ENCODE results near the gene ALKBH7. TPM values are rescaled to one million over a fixed set of nuclear protein-coding genes. Genes with fewer than 3 reads are reported as not detected.
"Not testable (repeated sequence)": the region's sequence is repeated elsewhere in the genome, so short reads cannot be mapped to it uniquely, and the experiment has no call there.

Gene ALKBH7
- total RNA-seq, 2 experiments from 2014 or later = 46.1 to 48.8 TPM

- ChIA-PET POLR2A (interaction anchor here (0.9 kb wide), 1 partner anchor 22 kb away, joined by 3 read pairs; the partner anchor contains the start of gene CLPP), CTCF (no interaction called here)
- H3K4me3 Mint-ChIP-seq = no peak overlapping the region
- ATAC-seq = no peak
- DNase-seq = no peak
- H3K36me3 Mint-ChIP-seq (ENCODE audit: low read depth) = peaks cover 62% of the 10 kb centered on the region
- H3K4me1 Mint-ChIP-seq (ENCODE audit: low read depth) = peaks cover under 1% of the 10 kb centered on the region
- no peaks in the 10 kb centered on the region for H3K9me3 Mint-ChIP-seq (ENCODE audit: insufficient read depth)
- no peak overlapping the region for H3K27ac Mint-ChIP-seq
- no peaks in the 10 kb centered on the region for H3K27me3 Mint-ChIP-seq (ENCODE audit: low read depth)
These were observed 10.6 kb downstream of the ALKBH7 start for GRCh38 chr19:6383188-6383587.

GRCh38 chr19:6384381-6384780 is 11.8 kb downstream of the ALKBH7 start:
- no peaks in the 10 kb centered on the region for H3K9me3 Mint-ChIP-seq (ENCODE audit: insufficient read depth)
- ChIA-PET POLR2A (no interaction called here), CTCF (no interaction called here)
- ATAC-seq (no peak), DNase-seq (no peak)
- H3K4me3 Mint-ChIP-seq = no peak overlapping the region
- H3K4me1 Mint-ChIP-seq (ENCODE audit: low read depth) = peaks cover 2% of the 10 kb centered on the region
- no peak overlapping the region for H3K27ac Mint-ChIP-seq
- no peaks in the 10 kb centered on the region for H3K27me3 Mint-ChIP-seq (ENCODE audit: low read depth)
- peaks cover 66% of the 10 kb centered on the region for H3K36me3 Mint-ChIP-seq (ENCODE audit: low read depth)

DNA sequence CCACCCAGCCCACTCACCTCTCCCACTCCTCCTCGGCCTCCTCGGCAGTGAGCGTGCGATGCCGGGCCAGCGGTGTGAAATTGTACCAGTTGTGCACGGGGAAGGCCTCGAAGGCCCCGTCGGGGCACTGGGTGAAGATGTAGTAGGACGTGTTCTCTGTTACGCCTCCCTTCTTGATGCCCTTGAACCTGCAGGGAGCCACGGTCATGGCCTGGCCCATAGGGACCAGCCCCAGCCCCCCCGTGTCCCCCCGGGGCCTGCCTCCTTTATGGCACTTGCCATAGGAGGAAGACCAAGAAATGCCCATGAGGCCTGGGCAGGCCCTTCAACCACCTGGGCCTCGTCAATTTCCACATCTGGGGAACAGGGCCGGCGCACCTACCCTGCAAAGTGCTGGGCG is 14.8 kb downstream of the ALKBH7 start:
- ATAC-seq (no peak), DNase-seq (no peak)
- H3K4me3 Mint-ChIP-seq = no peak overlapping the region
- no peaks in the 10 kb centered on the region for H3K9me3 Mint-ChIP-seq (ENCODE audit: insufficient read depth)
- H3K36me3 Mint-ChIP-seq (ENCODE audit: low read depth) = peaks cover 61% of the 10 kb centered on the region
- H3K4me1 Mint-ChIP-seq (ENCODE audit: low read depth) = peaks cover 14% of the 10 kb centered on the region
- POLR2A ChIA-PET = no interaction called here
- no peaks in the 10 kb centered on the region for H3K27me3 Mint-ChIP-seq (ENCODE audit: low read depth)
- CTCF ChIA-PET = interaction anchor here (1.5 kb wide), 1 partner anchor 10 kb away, joined by 3 read pairs; no protein-coding TSS in a partner anchor
- no peak overlapping the region for H3K27ac Mint-ChIP-seq

DNA sequence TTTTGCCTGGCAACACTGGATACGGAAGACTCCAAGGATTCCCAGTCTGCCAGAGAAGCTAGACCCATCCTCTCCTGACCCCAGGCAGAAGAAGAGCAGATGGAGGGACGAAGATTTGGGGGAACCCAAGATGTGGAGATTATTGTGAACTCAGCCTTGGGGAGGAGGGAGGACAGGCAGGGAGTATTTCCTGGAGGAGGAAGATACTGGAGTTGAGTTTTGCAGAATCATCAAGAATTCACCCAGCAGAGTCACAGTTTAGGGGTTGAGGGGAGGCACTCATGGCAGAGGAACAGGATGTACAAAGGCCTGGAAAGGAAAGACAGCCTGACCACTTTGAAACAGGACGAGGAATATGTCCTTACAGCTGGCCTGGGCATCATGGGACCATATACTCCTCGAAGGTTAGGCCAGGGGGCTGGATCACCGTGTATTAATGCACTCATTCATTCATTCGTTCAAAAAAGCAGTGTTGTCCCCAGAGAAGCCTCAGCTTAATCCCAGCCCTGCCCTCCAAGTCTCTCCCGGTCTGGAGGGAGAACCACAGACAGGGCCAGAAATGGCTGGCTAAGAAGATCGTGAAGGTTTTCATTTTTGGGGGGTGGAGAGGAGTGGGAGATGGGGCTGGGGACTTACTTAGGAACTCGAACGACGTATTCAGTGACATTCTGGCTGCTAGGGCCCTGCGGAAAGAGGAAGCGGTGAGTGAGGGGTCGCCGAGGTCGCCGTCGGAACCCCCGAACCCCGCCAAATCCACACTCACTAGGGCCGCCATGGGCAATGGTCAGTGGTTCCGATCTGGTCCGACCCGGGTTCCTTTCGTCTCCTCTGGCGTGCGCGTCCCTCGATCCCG is 19.9 kb downstream of the ALKBH7 start:
- H3K27ac Mint-ChIP-seq = peak overlapping the region; percentile 96
- DNase-seq (no peak), ATAC-seq (peak; percentile 5)
- H3K9me3 Mint-ChIP-seq (ENCODE audit: insufficient read depth) = no peaks in the 10 kb centered on the region
- H3K4me1 Mint-ChIP-seq (ENCODE audit: low read depth) = peaks cover 30% of the 10 kb centered on the region
- ChIA-PET CTCF (interaction anchor here (1.1 to 1.6 kb wide), 2 partner anchors 20 to 30 kb away, joined by 3 to 4 read pairs; partner anchors contain the start of gene ALKBH7), POLR2A (interaction anchor here (0.7 to 2.1 kb wide), 3 partner anchors 20 to 32 kb away, joined by 4 to 9 read pairs (median 7); partner anchors contain the start of genes ALKBH7 and KHSRP)
- H3K27me3 Mint-ChIP-seq (ENCODE audit: low read depth) = no peaks in the 10 kb centered on the region
- peak overlapping the region; percentile 96 for H3K4me3 Mint-ChIP-seq
- peaks cover 35% of the 10 kb centered on the region for H3K36me3 Mint-ChIP-seq (ENCODE audit: low read depth)

GRCh38 chr19:6393074-6393982 is 20.7 kb downstream of the ALKBH7 start, which contains the start of gene GTF2F1:
Gene GTF2F1, minus strand, starts transcription at chr19:6393164. Its CDS starts 169 bp downstream, at chr19:6392995.
- peak; percentile 96 for DNase-seq
- Mint-ChIP-seq H3K4me1 (ENCODE audit: low read depth) (peaks cover 28% of the 10 kb centered on the region), H3K36me3 (ENCODE audit: low read depth) (peaks cover 29% of the 10 kb centered on the region), H3K4me3 (peak within 1 kb of the TSS; percentile 96), H3K27me3 (ENCODE audit: low read depth) (no peaks in the 10 kb centered on the region), H3K9me3 (ENCODE audit: insufficient read depth) (no peaks in the 10 kb centered on the region), H3K27ac (peak within 1 kb of the TSS; percentile 96)
- ChIA-PET CTCF (interaction anchor here (1.1 to 1.6 kb wide), 2 partner anchors 21 to 31 kb away, joined by 3 to 4 read pairs; partner anchors contain the start of gene ALKBH7), POLR2A (interaction anchor here (0.7 to 2.1 kb wide), 4 partner anchors 10 to 31 kb away, joined by 3 to 9 read pairs (median 6); partner anchors contain the start of genes ALKBH7 and KHSRP)
- peak; percentile 82 for ATAC-seq

- H3K4me3 Mint-ChIP-seq = peak overlapping the region; percentile 96
- H3K27ac Mint-ChIP-seq = peak overlapping the region; percentile 96
These were observed 21.4 kb downstream of the ALKBH7 start for GRCh38 chr19:6393983-6394412.

GRCh38 chr19:6394831-6395230 is 22.2 kb downstream of the ALKBH7 start:
- no peak for ATAC-seq
- CTCF ChIA-PET = no interaction called here
- POLR2A ChIA-PET = no interaction called here
- no peaks in the 10 kb centered on the region for H3K27me3 Mint-ChIP-seq (ENCODE audit: low read depth)
- H3K4me1 Mint-ChIP-seq (ENCODE audit: low read depth) = peaks cover 28% of the 10 kb centered on the region
- H3K27ac Mint-ChIP-seq = peak overlapping the region; percentile 72
- peaks cover 21% of the 10 kb centered on the region for H3K36me3 Mint-ChIP-seq (ENCODE audit: low read depth)
- H3K4me3 Mint-ChIP-seq = peak overlapping the region; percentile 96
- DNase-seq = no peak
- H3K9me3 Mint-ChIP-seq (ENCODE audit: insufficient read depth) = no peaks in the 10 kb centered on the region

More at GRCh38 chr19:6393983-6394412, 21.4 kb downstream of the ALKBH7 start:
- H3K27me3 Mint-ChIP-seq (ENCODE audit: low read depth) = no peaks in the 10 kb centered on the region
- ATAC-seq (no peak), DNase-seq (peak; percentile 82)
- peaks cover 26% of the 10 kb centered on the region for H3K36me3 Mint-ChIP-seq (ENCODE audit: low read depth)
- CTCF ChIA-PET = interaction anchor here (1.1 to 1.6 kb wide), 2 partner anchors 21 to 31 kb away, joined by 3 to 4 read pairs; partner anchors contain the start of gene ALKBH7
- no peaks in the 10 kb centered on the region for H3K9me3 Mint-ChIP-seq (ENCODE audit: insufficient read depth)
- POLR2A ChIA-PET = interaction anchor here (1.2 to 2.1 kb wide), 3 partner anchors 9 to 31 kb away, joined by 3 to 9 read pairs (median 7); partner anchors contain the start of genes ALKBH7 and KHSRP
- peaks cover 28% of the 10 kb centered on the region for H3K4me1 Mint-ChIP-seq (ENCODE audit: low read depth)

GRCh38 chr19:6396305-6396704 is 23.7 kb downstream of the ALKBH7 start:
- CTCF ChIA-PET = interaction anchor here (0.7 kb wide), 1 partner anchor 110 kb away, joined by 3 read pairs; no protein-coding TSS in a partner anchor
- H3K27ac Mint-ChIP-seq = no peak overlapping the region
- DNase-seq (no peak), ATAC-seq (no peak)
- no peaks in the 10 kb centered on the region for H3K9me3 Mint-ChIP-seq (ENCODE audit: insufficient read depth)
- POLR2A ChIA-PET = no interaction called here
- no peak overlapping the region for H3K4me3 Mint-ChIP-seq
- peaks cover 28% of the 10 kb centered on the region for H3K4me1 Mint-ChIP-seq (ENCODE audit: low read depth)
- H3K36me3 Mint-ChIP-seq (ENCODE audit: low read depth) = peaks cover 14% of the 10 kb centered on the region
- H3K27me3 Mint-ChIP-seq (ENCODE audit: low read depth) = no peaks in the 10 kb centered on the region

GRCh38 chr19:6400062-6400944 is 27.7 kb downstream of the ALKBH7 start:
- ATAC-seq; H3K27me3 Mint-ChIP-seq (ENCODE audit: low read depth); H3K27ac Mint-ChIP-seq; H3K36me3 Mint-ChIP-seq (ENCODE audit: low read depth); H3K4me3 Mint-ChIP-seq; DNase-seq; CTCF ChIA-PET; H3K4me1 Mint-ChIP-seq (ENCODE audit: low read depth); H3K9me3 Mint-ChIP-seq (ENCODE audit: insufficient read depth): not testable (repeated sequence)
- POLR2A ChIA-PET = interaction anchor here (1.0 kb wide), 1 partner anchor 21 kb away, joined by 3 read pairs; no protein-coding TSS in a partner anchor

GRCh38 chr19:6402058-6402457 is 29.5 kb downstream of the ALKBH7 start:
- DNase-seq (no peak), ATAC-seq (no peak)
- Mint-ChIP-seq H3K9me3 (ENCODE audit: insufficient read depth) (no peaks in the 10 kb centered on the region), H3K4me1 (ENCODE audit: low read depth) (peaks cover 3% of the 10 kb centered on the region), H3K27ac (no peak overlapping the region), H3K4me3 (no peak overlapping the region), H3K36me3 (ENCODE audit: low read depth) (no peaks in the 10 kb centered on the region), H3K27me3 (ENCODE audit: low read depth) (no peaks in the 10 kb centered on the region)
- POLR2A ChIA-PET = no interaction called here
- CTCF ChIA-PET = no interaction called here
